Thyroid gland (tissue), 4 donors: Measurements from ENCODE around the gene SYNPO2.

Source experiments
- POLR2A ChIP-seq, 2 donors: fragments of 450-650 bp; IDR thresholded peaks; one replicate each; pipeline ENCODE4 v1.6.1; 2017; ENCODE audit warnings: antibody characterized with exemption in 2 of 2, mild to moderate bottlenecking in 2 of 2, moderate library complexity in 1 of 2
- TF ChIP-seq, protein P1 (sequence below), 6 experiments: fragments of 200-600 bp in 3 of 6; fragments of 450-650 bp in 3 of 6; sonication (generic) in 3 of 6; IDR thresholded peaks; one replicate each; pipeline ENCODE4 v1.5.1; 2016 to 2019; ENCODE audit warnings: antibody characterized with exemption in 6 of 6, mild to moderate bottlenecking in 2 of 6, inconsistent platforms in 1 of 6, moderate library complexity in 1 of 6

DNA sequence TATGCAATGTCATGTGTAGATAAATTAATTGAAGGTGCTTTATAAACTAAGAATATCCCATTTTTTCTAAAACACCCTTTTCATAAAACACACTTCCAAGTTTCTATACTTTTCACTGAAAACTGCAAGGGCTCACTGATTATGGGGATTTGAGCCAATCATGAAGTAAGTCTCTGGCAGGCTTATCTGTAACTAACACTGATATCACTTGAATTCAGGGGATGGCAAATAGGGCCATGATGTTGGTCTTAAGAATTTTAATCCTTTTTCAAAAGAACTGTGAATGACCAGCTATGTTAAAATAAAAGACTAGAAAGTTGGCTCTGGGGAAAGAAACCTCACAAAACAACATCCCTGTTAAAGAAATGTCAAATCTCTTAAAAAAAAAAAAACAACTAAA, 39.8 kb upstream of the SYNPO2 start:
- TF ChIP-seq, protein P1, sequence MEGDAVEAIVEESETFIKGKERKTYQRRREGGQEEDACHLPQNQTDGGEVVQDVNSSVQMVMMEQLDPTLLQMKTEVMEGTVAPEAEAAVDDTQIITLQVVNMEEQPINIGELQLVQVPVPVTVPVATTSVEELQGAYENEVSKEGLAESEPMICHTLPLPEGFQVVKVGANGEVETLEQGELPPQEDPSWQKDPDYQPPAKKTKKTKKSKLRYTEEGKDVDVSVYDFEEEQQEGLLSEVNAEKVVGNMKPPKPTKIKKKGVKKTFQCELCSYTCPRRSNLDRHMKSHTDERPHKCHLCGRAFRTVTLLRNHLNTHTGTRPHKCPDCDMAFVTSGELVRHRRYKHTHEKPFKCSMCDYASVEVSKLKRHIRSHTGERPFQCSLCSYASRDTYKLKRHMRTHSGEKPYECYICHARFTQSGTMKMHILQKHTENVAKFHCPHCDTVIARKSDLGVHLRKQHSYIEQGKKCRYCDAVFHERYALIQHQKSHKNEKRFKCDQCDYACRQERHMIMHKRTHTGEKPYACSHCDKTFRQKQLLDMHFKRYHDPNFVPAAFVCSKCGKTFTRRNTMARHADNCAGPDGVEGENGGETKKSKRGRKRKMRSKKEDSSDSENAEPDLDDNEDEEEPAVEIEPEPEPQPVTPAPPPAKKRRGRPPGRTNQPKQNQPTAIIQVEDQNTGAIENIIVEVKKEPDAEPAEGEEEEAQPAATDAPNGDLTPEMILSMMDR (IDR thresholded peaks at IDR 0.05) = no peak
- TF ChIP-seq POLR2A (IDR thresholded peaks at IDR 0.05) = no peak
